GM12891 (cell line): ENCODE measurements around the gene C2CD2L.

ENCODE experiments used
- PAX5 ChIP-seq: IDR thresholded peaks from 2 replicates; pipeline ENCODE4 v1.6.1; 2011; ENCODE audit warnings: low read length, moderate library complexity, mild to moderate bottlenecking; ENCODE audit not compliant: insufficient read depth, severe bottlenecking
- POLR2A ChIP-seq: IDR thresholded peaks from 2 replicates; pipeline ENCODE4 v1.6.1; 2011; ENCODE audit warnings: low read depth, low read length, control low read depth
- POLR2AphosphoS5 ChIP-seq: IDR thresholded peaks from 2 replicates; pipeline ENCODE4 v1.6.1; 2011; ENCODE audit warnings: low read depth, low read length, control low read depth
- POU2F2 ChIP-seq: IDR thresholded peaks from 2 replicates; pipeline ENCODE4 v1.6.1; 2011; ENCODE audit warnings: low read depth, mild to moderate bottlenecking, control low read depth, low read length, moderate library complexity
- SPI1 ChIP-seq: IDR thresholded peaks from 2 replicates; pipeline ENCODE4 v1.6.1; 2011; ENCODE audit warnings: low read depth, low read length, control low read depth
- TAF1 ChIP-seq: IDR thresholded peaks from 2 replicates; pipeline ENCODE4 v1.6.1; 2011; ENCODE audit warnings: low read depth, low read length, control low read depth

DNA sequence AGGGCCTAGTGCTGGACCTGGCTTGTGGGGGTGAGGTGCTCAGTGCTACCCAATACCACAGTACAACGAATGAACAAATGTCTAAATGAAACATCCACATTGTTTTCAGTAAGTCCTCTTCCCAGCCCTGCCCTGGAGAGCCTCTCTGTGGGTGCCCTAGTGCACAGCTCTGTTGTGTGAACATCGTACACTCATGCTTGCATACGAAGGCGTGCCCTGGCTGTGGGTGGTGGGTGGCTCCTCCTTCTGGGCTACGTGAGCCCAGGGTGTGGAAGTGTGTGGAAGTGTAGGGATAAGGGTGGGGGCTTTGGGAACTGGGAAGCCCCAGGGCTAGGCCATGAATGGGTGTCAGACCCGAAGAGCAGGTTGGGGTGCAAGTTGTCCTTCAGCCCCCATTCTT lies 60.8 kb downstream of the C2CD2L start:
- no peak for TF ChIP-seq POLR2AphosphoS5
- no peak for TF ChIP-seq POLR2A
- no peak for TF ChIP-seq POU2F2
- TF ChIP-seq TAF1, result no peak
- no peak for TF ChIP-seq PAX5
- no peak for TF ChIP-seq SPI1
